Activated naive CD4-positive, alpha-beta T cell treated with anti-CD3 and anti-CD28 coated beads, Interleukin-2, amount 50 U/mL, for 72 hours (primary cell): ENCODE measurements around the gene LRRC8D. TPM values are rescaled to one million over a fixed set of nuclear protein-coding genes. Genes with fewer than 3 reads are reported as not detected.

Experiments used
- ATAC-seq, 2 donors: fragments of 150-1000 bp; cut with Tn5 transposase; 2 replicates each; pipeline ENCODE4 v1.10.0; 2021; ENCODE audit warnings: mild to moderate bottlenecking in 2 of 2, moderate library complexity in 2 of 2
- DNase-seq, 2 donors: peaks; one replicate each; pipeline ENCODE4 v3.0.0; 2021 to 2022; ENCODE audit warnings: low spot score in 2 of 2
- H3K27ac Mint-ChIP-seq, 2 donors: one replicate each; pipeline ENCODE4 v1.8.0; 2022; ENCODE audit warnings: mild to moderate bottlenecking in 2 of 2, mixed read lengths in 2 of 2
- H3K36me3 Mint-ChIP-seq, 2 donors: one replicate each; pipeline ENCODE4 v1.8.0; 2022; ENCODE audit warnings: mixed read lengths in 2 of 2
- H3K9me3 Mint-ChIP-seq, 2 donors: one replicate each; pipeline ENCODE4 v1.8.0; 2022; ENCODE audit warnings: mixed read lengths in 2 of 2
- total RNA-seq, 2 donors: library from RNA; stranded (reverse); gene quantifications; one replicate each; pipeline ENCODE4 v1.2.3, GENCODE V29; 2022

The LRRC8D gene
- total RNA-seq, 2 donors from 2014 or later: 14.6 to 22.8 TPM

DNA sequence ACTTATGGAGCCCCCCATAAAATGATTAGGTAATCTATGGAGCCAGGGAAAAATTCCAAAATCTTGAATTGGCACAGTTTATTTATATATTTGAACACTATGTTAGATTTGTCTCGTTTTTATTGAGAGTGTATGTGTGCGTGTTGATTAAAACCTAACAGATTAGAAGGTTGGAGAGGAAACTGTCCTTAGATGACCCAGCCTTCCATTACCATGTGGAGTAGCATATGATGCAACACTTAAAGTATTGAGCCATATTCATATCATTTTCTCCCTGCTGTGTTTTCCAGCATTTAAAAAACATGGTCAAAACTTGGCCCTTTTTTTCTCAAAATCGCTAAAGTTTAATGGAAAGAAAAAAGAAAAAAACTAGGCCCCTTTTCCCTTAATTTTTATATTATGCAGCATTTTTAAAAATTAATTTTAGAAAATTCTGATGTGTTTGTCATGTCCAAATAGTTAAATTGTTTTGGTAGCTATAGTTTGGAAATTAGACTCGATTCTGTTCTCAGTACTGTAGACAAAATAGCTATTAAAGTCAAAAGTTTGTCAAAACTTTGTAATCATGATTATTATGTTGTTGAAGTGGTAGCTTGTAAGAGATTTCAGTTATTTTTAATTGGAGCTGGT lies 2.3 kb downstream of the LRRC8D start:
- Mint-ChIP-seq H3K9me3 (no peaks in the 10 kb centered on the region), H3K27ac (no peak overlapping the region), H3K36me3 (peaks cover 6 to 23% of the 10 kb centered on the region in 2 donors)
- no peak for ATAC-seq
- no peak for DNase-seq

DNA sequence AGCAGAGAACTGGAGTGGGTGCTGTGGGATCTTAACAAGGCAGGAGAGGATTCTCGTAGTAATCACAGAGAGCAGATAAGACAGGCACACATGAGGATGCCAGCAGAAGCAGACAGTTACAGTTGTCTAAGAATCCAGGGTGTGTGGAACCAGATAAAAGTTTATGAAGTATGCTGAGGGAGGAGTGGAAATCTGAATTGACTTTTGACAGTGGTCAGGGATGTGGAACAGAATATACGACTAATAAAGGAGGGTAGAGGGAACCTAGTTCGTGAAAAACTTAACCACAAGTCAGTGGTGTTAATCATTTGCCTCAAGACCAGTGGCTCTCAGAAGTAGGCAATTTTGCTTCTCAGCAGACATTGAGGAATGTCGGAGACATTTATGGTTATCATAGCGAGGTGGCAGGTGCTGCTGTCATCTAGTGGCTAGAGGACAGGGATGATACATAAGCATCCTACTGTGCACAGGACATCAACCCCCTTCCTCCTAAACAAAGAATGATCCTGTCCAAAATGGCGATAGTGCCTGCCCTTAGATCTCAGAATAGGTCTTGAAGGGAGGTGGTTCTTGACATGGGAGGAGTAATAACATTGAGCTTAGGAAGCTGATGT lies 3.0 kb downstream of the LRRC8D start:
- H3K36me3 Mint-ChIP-seq: peaks cover 6 to 26% of the 10 kb centered on the region in 2 donors
- ATAC-seq (no peak), DNase-seq (no peak)
- H3K27ac Mint-ChIP-seq: no peak overlapping the region
- H3K9me3 Mint-ChIP-seq: no peaks in the 10 kb centered on the region

DNA sequence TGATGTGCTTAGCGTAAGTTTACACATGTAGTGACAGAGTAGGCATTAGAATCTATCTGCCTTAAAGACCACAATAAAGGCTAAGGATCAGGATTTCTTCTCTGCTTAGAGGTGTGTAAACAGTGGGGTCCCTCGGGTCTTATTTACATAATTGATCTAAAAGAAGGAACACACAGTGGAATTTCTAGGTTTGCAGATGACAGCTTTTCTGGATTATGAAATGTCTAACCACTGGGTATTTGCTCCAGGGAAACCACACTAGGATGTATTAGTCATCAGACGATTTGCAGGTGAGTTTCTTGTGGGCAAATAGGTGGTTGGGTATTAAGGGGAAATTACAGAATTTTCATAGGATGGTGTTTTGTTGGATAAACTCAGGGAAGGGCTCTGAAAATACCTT lies 5.8 kb downstream of the LRRC8D start:
- peaks cover 0 to 26% of the 10 kb centered on the region in 2 donors for H3K36me3 Mint-ChIP-seq
- H3K27ac Mint-ChIP-seq: no peak overlapping the region
- ATAC-seq: no peak
- H3K9me3 Mint-ChIP-seq: no peaks in the 10 kb centered on the region
- DNase-seq: no peak

DNA sequence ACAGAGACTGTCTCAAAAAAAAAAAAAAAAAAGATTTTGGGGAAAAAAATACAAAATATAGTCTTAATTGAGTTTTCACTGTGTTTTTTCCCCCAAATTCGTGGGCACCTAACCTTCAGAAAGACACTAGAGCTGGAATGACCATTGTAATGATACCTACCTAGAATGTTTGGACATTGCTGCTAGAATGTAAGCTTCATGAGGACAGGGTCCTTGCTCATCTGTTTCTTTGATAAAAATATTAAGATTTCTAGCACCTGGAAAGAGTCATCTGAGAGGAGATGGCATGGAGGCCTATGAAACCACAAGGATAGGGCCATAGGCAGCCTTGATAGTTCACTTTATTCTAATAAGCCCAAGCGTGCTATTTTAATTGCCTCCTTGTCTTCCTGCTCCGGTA lies 6.5 kb downstream of the LRRC8D start:
- ATAC-seq: no peak
- H3K36me3 Mint-ChIP-seq: peaks cover 0 to 26% of the 10 kb centered on the region in 2 donors
- no peak overlapping the region for H3K27ac Mint-ChIP-seq
- DNase-seq: no peak
- H3K9me3 Mint-ChIP-seq: no peaks in the 10 kb centered on the region

DNA sequence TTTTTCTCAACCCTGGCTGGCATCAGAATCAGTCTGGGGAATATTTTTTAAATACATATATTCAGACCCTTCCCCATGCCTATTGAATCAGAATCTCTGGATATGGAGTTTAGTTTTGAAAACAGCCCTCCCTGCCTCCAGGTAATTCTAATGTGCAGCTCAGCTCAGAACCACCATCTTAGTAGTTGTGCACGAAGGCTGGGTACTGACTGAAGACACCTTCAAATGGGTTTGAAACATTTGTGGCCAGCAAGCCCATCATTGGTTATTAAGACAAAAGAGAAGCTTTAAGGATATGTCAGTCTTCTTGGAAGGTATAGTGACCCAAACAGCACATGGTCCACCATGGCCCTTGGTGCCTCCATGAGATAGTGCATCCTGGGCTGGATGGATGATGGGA lies 7.1 kb downstream of the LRRC8D start:
- Mint-ChIP-seq H3K36me3 (peaks cover 0 to 26% of the 10 kb centered on the region in 2 donors), H3K9me3 (no peaks in the 10 kb centered on the region), H3K27ac (no peak overlapping the region)
- ATAC-seq: no peak
- DNase-seq: no peak

DNA sequence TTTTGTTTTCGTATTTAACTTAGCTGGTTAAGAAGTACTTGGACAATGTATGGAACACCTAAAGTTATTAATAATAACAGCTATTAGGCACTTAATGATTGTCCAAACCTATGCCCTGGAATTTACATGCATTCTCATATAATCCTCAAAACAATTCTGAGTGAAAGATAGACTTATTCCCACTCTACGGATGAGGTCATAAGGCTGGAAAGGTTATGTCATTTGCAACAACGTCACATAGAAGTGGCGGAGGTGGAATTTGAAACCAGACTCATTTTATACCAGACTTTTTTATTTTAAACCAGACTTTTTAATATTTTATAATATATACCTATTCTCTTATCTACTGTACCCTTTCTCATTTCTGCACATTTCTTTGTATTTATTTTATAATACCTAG lies 8.4 kb downstream of the LRRC8D start:
- no peak for DNase-seq
- H3K36me3 Mint-ChIP-seq: peaks cover 0 to 26% of the 10 kb centered on the region in 2 donors
- no peak for ATAC-seq

DNA sequence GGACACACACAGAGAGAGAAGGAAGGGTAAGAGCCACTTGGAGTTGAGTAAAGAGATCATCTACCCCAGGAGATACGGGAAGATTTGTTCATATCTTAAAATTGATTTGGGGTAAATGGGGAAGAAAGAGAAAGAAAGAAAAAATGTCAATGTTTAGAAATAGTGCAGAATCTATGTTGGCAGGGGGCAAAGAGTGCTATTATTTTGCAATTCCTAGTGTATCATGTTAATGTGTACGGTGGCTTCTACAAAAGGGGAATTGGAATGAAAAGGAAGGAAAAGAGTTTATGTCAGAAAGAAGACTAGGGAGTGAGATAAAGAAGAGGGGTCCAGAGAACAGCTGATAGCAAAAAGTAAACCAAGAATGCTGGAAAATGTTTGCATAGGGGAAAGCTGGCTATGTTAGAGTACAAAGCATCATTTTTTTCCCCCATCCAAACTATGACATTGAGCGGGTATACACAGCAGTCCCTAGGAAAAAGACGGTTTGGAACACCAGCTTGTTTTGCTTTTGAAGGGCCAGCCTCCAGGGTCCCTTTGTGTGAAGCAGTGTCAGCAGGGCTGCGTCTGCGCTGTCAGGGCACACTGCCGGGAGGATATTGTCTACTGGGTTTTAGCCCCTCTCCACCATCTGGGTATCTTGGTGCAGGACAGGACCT lies 10.8 kb downstream of the LRRC8D start:
- no peak for ATAC-seq
- DNase-seq: no peak
- H3K9me3 Mint-ChIP-seq: no peaks in the 10 kb centered on the region
- H3K36me3 Mint-ChIP-seq: peaks cover 0 to 11% of the 10 kb centered on the region in 2 donors
- no peak overlapping the region for H3K27ac Mint-ChIP-seq

More for the DNA sequence above, 8.4 kb downstream of the LRRC8D start:
- Mint-ChIP-seq H3K9me3 (no peaks in the 10 kb centered on the region), H3K27ac (no peak overlapping the region)

DNA sequence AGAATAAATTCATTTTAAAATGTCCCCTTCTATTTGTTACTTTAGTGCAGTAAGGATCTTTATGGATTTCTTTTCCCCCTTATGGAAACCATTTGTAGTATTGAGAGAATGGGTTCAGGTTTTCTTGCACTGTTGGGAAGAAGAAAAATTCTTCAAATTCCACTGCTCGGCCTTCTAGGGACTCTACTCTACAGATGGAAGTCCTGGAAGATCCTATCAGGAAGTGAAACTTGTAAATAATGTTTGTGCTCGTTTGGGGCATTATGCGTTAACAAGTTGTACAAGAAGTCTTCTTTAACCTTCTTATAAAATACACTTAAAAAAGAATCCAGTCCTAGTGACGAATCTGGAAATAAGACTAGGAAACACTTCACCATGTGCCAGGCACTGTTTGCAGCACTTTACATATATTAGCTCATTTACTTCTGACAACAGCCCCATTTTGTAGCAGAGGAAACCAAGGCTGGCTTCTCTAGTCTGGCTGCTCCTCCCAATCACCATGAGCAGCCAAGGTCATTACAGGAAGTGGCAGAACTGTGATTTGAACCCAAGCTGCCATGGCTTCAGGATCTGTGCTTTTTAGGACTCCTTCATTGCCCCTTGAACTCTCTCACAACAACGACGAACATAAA lies 11.8 kb downstream of the LRRC8D start:
- no peaks in the 10 kb centered on the region for H3K9me3 Mint-ChIP-seq
- no peak overlapping the region for H3K27ac Mint-ChIP-seq
- no peak for ATAC-seq
- H3K36me3 Mint-ChIP-seq: peaks cover 0 to 7% of the 10 kb centered on the region in 2 donors
- DNase-seq: no peak

DNA sequence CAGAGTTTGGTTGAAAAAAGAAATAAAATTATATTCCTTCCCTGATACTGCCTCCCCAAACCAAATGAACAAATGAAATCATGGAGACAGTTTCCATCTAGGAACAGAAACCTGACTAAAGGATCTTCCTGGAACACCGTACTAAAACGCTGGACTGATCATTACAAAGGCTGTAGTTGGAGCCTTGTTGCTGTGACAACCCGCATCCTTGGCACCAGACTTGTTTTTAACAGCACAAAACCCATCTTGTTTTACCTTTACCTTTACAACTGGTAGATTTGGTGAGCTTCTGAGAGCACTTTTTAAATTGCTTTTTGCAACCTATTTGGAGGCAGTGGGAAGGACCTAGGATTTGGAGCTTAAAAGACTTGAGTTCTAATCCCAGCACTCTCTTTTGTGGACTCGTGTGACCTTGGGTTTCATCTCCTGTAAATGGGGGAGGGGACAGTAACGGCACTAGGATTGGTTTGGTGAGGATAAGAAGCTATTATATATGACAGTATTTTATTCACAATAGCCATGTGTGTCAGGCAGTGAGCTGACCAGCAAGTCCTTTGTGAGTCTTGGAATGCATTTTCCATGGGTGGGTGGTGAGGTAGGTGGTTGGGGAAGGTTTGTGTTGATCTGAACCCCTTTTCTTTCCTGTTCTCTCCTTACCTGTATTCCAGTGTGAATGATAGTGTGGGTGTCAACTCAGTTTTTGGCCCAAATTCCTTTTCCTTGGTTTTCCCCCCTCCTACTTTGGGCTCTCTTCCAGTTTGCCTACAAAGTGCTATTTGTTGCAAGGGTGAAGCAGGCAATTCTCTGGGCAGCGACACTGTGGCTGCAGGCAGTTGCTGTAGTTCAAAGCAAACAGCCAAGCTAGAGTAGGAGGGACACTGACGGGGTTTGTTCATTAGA lies 12.6 kb downstream of the LRRC8D start:
- Mint-ChIP-seq H3K36me3 (no peaks in the 10 kb centered on the region), H3K9me3 (no peaks in the 10 kb centered on the region), H3K27ac (no peak overlapping the region)
- ATAC-seq (no peak), DNase-seq (no peak)

DNA sequence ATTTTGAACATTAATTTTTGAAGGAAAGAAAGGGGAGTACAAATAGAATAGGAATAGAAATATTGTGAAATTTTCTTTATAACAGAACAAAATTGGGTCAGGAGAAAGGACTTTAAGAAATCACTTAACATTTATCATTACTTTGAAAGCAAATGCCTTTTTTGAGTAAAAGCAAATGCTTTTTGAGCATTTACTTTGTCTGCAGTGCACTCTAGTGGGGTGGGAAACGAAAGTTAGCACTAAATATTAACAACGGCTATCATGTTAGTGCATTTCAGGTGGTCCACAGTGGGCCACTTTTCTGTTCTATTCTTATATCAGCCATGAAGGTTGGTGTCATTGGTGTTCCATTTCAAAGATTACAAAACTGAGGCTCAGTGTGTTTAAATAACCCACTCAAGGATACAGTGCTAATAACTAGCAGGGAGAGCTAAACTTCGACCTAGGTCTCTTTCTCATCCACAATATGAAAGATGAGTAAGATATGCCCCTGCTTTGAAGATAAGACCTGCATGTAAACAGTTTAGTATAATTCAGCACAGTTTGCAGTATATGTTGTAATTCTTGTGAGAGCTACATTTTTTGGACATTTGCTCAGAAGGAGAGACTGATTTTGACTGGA lies 13.4 kb downstream of the LRRC8D start:
- H3K36me3 Mint-ChIP-seq: no peaks in the 10 kb centered on the region
- H3K27ac Mint-ChIP-seq: no peak overlapping the region
- H3K9me3 Mint-ChIP-seq: no peaks in the 10 kb centered on the region
- ATAC-seq (no peak), DNase-seq (no peak)

DNA sequence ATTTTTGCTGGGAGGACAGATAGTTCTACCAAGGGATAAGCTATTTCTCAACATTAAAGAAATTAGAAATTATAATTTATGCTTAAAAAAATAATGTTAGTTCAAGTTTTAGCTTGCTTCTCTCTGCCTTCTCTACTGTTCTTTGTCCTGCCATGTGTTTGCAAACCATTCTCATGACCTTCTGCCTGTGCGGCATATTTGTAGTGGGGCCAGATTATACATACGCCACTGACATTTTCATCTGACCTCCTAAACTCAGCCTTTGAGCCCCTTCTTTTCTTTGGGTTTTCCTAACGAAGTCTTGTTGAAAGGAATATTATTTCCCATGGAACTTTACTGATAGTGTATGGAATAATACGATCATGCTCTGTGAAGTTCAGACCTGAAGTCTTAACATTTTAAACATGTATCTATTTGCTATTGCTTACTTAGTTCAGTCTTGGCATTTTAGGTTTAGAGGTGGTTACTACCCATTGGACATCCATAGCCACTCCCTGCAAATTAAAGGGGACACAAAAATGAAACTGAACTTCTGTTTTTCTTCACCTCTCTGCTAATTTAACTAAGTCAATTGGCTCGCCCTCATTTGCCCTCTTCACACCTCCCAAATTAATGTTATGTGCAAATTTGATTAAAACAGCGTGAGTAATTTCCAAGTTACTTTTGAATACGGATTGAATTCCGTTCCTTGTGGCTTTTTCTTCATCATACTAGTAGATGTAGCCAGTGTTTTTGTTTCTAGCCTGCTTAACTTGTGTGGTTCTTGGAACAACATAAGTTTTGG lies 15.6 kb downstream of the LRRC8D start:
- DNase-seq (no peak), ATAC-seq (no peak)
- Mint-ChIP-seq H3K27ac (no peak overlapping the region), H3K36me3 (no peaks in the 10 kb centered on the region), H3K9me3 (no peaks in the 10 kb centered on the region)

DNA sequence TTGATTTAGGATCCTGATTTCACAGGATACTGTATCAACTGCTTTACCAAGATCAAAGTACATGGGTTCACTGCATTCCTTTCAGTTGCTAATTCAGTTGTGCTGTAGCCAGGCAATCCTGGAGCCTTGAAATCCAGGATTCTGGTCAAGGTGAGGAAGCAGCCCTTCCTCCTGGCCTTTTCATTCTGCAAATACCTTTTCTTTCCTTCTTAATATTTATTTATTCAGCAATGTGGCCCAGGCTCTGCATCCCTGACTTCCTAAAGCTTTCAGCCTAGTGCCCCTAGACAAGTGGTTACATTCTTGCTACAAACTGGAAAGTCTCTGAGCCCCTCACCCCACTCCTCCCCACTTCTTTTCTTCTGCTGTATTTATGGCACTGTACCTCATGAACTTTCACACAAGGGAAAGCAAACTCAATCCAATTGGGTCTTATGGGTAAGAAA lies 16.2 kb downstream of the LRRC8D start:
- no peak for ATAC-seq
- H3K36me3 Mint-ChIP-seq: no peaks in the 10 kb centered on the region
- DNase-seq: no peak
- no peak overlapping the region for H3K27ac Mint-ChIP-seq
- H3K9me3 Mint-ChIP-seq: no peaks in the 10 kb centered on the region

DNA sequence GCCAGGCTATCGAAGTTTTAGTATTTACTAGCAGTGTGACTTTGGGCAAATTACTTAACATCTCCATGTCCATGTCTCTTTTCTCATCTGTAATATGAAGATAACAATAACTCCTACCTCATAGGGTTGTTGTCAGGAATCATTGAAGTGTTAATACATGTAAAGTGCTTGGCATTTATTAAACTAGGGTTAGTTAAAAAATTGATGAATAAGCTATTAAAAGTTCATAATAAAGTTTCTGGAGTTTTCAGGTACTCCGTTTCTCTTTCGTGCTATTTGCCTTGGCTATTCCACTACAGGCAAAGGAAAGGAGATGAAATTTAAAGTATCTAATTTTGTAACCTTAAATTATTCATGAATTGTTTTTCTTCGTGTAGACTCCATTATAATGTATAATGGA lies 16.7 kb downstream of the LRRC8D start:
- ATAC-seq: no peak
- no peaks in the 10 kb centered on the region for H3K9me3 Mint-ChIP-seq
- no peak for DNase-seq
- no peaks in the 10 kb centered on the region for H3K36me3 Mint-ChIP-seq
- H3K27ac Mint-ChIP-seq: no peak overlapping the region

DNA sequence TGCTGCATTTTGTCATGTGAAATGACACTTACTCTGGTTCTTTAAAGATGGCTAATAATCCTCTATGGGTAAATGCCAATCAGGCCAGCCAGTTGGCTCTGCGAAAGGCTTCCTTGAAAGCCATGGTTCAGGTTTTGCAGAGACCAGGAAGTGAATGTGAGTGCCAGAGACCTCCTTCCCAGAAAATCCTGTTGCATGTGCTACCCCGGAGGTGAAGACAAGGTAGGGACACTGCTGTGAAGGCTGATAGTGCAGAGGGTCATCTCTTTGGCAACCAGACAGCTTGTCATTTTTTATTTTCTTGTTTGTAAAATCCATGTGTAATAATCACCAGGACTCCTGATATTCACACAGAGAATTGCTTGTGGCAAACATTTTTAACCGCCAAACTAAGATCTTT lies 18.7 kb downstream of the LRRC8D start:
- ATAC-seq: no peak
- no peak for DNase-seq
- Mint-ChIP-seq H3K36me3 (peaks cover 5 to 6% of the 10 kb centered on the region in 2 donors), H3K27ac (no peak overlapping the region), H3K9me3 (no peaks in the 10 kb centered on the region)

DNA sequence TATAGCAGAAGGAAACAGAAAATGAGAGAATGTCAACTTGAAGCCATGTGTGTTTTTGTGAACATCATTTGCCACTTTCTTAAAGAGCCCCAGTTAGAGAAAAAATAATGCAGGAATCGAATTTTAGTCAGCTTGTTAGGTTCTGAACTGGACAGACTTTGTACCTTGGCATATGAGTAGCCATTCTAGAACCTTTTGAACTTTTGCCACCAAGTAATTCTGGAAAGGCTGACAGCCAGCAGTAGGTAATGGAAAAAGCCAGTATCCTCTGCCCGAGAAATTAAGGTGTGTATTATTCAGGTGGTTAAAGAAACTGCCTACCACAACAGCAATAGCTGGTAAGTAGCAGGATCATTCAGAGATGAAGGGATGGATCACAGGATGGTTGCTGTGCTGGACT lies 20.7 kb downstream of the LRRC8D start:
- H3K27ac Mint-ChIP-seq: no peak overlapping the region
- no peak for DNase-seq
- no peak for ATAC-seq
- peaks cover 9 to 20% of the 10 kb centered on the region in 2 donors for H3K36me3 Mint-ChIP-seq
- H3K9me3 Mint-ChIP-seq: no peaks in the 10 kb centered on the region
